Ishikawa (cell line): Measurements from ENCODE around the gene EXOC4.

ENCODE experiments used
- CEBPB ChIP-seq: IDR thresholded peaks from 2 replicates; pipeline ENCODE4 v1.6.1; 2012
- CREB1 ChIP-seq: IDR thresholded peaks from 2 replicates; pipeline ENCODE4 v1.6.1; 2012; ENCODE audit warnings: low read depth
- EGR1 ChIP-seq: IDR thresholded peaks from 2 replicates; pipeline ENCODE4 v1.6.1; 2012
- EP300 ChIP-seq: IDR thresholded peaks from 2 replicates; pipeline ENCODE4 v1.6.1; 2012; ENCODE audit warnings: borderline replicate concordance
- FOXM1 ChIP-seq: IDR thresholded peaks from 2 replicates; pipeline ENCODE4 v1.6.1; 2012; ENCODE audit warnings: low read depth, borderline replicate concordance
- MAX ChIP-seq: IDR thresholded peaks from 2 replicates; pipeline ENCODE4 v1.6.1; 2012
- NFIC ChIP-seq: IDR thresholded peaks from 2 replicates; pipeline ENCODE4 v1.6.1; 2012
- RAD21 ChIP-seq: IDR thresholded peaks from 2 replicates; pipeline ENCODE4 v1.6.1; 2012; ENCODE audit warnings: low read depth
- REST ChIP-seq: IDR thresholded peaks from 2 replicates; pipeline ENCODE4 v1.6.1; 2012; ENCODE audit warnings: low read depth, mild to moderate bottlenecking
- TAF1 ChIP-seq: IDR thresholded peaks from 2 replicates; pipeline ENCODE4 v1.6.1; 2012; ENCODE audit warnings: low read depth, mild to moderate bottlenecking
- TCF12 ChIP-seq: IDR thresholded peaks from 2 replicates; pipeline ENCODE4 v1.6.1; 2012; ENCODE audit warnings: low read depth
- TEAD4 ChIP-seq: IDR thresholded peaks from 2 replicates; pipeline ENCODE4 v1.6.1; 2012
- USF1 ChIP-seq: IDR thresholded peaks from 2 replicates; pipeline ENCODE4 v1.6.1; 2012
- YY1 ChIP-seq: IDR thresholded peaks from 2 replicates; pipeline ENCODE4 v1.6.1; 2012; ENCODE audit warnings: low read depth
- ZBTB7A ChIP-seq: IDR thresholded peaks from 2 replicates; pipeline ENCODE4 v1.6.1; 2012; ENCODE audit warnings: low read depth

The EXOC4 gene

GRCh38 chr7:133540096-133540860, 287.4 kb downstream of the EXOC4 start:
- TF ChIP-seq NFIC (no peak), USF1 (no peak), EGR1 (no peak), CEBPB (no peak), FOXM1 (no peak), REST (no peak), EP300 (no peak), TEAD4 (no peak), CREB1 (no peak), TCF12 (no peak), ZBTB7A (no peak), RAD21 (no peak), TAF1 (no peak), MAX (no peak)

- TF ChIP-seq USF1 = no peak
- TF ChIP-seq NFIC = no peak
- no peak for TF ChIP-seq CEBPB
- TF ChIP-seq EGR1 = no peak
- no peak for TF ChIP-seq RAD21
- no peak for TF ChIP-seq TCF12
- no peak for TF ChIP-seq MAX
- TF ChIP-seq TEAD4 = no peak
- no peak for TF ChIP-seq REST
- no peak for TF ChIP-seq FOXM1
- TF ChIP-seq TAF1 = no peak
- TF ChIP-seq ZBTB7A = no peak
- no peak for TF ChIP-seq EP300
- TF ChIP-seq YY1 = no peak
- TF ChIP-seq CREB1 = no peak
These were observed 289.4 kb downstream of the EXOC4 start for GRCh38 chr7:133542209-133542780.

GRCh38 chr7:133543657-133544056, 290.8 kb downstream of the EXOC4 start:
- TF ChIP-seq TAF1 (no peak), EGR1 (no peak), FOXM1 (no peak), TEAD4 (no peak), EP300 (no peak), CREB1 (no peak)

- TF ChIP-seq NFIC (no peak), TCF12 (no peak), EGR1 (no peak), ZBTB7A (no peak), EP300 (no peak), TEAD4 (no peak), TAF1 (no peak)
These were observed 292.7 kb downstream of the EXOC4 start for GRCh38 chr7:133545618-133546017.

GRCh38 chr7:133547981-133548380, 295.1 kb downstream of the EXOC4 start:
- TF ChIP-seq NFIC (no peak), ZBTB7A (no peak), USF1 (no peak), MAX (no peak), CEBPB (no peak), EP300 (no peak), RAD21 (no peak), CREB1 (no peak), REST (no peak), TAF1 (no peak), TEAD4 (no peak), FOXM1 (no peak), YY1 (no peak), EGR1 (no peak)
